SU-DHL-6 (cell line): ENCODE measurements around the gene C4B.

Source experiments
- CTCF ChIP-seq: fragments of 200-600 bp; sonication (generic); IDR thresholded peaks from one replicate; pipeline ENCODE4 v1.5.1; 2017; ENCODE audit warnings: antibody characterized with exemption, mild to moderate bottlenecking, low read length, moderate library complexity; ENCODE audit not compliant: insufficient read depth, poor library complexity, severe bottlenecking
- EZH2phosphoT487 ChIP-seq: fragments of 200-600 bp; sonication (generic), shearing (Covaris generic); conservative IDR thresholded peaks from 2 replicates; pipeline ENCODE4 v1.6.1; 2018; ENCODE audit warnings: mild to moderate bottlenecking, antibody characterized with exemption, low read length, moderate library complexity, mixed read lengths

GRCh38 chr6:32064706-32065105, 50.1 kb downstream of the C4B start:
- no peak for TF ChIP-seq CTCF
- TF ChIP-seq EZH2phosphoT487, result no peak
